Stimulated activated CD8-positive, alpha-beta memory T cell treated with anti-CD3 and anti-CD28 coated beads, Interleukin-15, amount 100 ng/mL, for 4 hours (primary cell): ENCODE data around the gene ZNF511.

Experiments
- DNase-seq, 2 donors: peaks; one replicate each; pipeline ENCODE4 v3.0.0-alpha.2; 2020; ENCODE audit warnings: low read depth in 2 of 2

ZNF511 gene

DNA sequence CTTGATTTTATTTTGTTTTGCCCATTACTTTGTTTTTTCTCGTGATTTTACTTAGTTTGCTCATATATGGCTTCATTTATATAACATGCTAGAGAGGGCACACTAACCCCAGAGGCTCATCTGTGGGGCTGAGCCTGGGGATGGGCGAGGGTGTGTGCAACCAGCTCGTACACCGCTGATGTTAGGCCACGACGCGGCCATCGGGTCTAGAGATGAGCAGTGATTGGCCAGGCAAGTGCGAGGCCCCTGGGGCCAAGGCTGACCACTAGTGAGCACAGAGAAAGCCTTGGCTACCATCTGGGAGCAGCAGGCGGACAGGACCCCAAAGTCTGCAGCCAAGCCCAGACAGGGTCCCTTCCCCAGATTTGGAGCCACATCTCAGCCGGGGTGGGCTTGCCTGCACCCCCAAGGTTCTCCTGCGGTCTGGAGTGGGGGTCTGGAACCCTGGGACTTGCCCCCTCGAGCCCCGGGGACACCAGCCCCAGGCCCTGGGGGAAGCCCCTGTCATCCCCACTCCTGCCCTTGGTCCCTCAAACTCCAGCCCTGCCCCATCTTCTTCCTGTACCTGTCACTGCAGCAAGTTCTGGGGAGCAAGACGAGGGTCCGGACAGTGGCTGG lies 45.4 kb downstream of the ZNF511 start:
- no peak for DNase-seq

DNA sequence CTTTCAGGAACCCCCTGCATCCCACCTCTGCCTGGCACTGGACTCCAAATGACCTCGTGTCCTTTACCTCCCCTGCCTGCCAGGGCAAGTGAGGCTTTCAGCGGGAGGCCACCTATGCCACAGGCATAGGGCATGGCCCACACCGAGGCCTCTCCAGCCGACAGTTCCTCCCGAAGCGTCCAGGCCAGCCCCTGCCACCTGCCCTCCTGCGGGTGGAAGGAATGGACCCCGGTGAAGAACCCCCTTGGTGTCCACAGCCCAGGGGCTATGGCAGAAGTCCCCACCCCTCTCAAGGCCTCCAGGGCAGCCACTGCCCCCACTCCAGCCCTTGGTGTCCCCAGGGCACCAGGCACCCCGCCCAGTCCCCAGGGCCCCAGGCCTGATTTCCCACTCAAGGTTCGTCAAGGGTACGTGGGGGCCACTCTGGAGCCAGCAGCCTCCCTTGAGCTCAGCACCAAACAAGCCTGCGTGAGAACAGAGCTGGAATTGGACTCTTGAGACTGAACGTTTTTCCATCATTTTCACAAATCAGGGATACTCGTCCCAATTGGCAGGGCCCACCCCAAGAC lies 46.0 kb downstream of the ZNF511 start:
- DNase-seq, result no peak

DNA sequence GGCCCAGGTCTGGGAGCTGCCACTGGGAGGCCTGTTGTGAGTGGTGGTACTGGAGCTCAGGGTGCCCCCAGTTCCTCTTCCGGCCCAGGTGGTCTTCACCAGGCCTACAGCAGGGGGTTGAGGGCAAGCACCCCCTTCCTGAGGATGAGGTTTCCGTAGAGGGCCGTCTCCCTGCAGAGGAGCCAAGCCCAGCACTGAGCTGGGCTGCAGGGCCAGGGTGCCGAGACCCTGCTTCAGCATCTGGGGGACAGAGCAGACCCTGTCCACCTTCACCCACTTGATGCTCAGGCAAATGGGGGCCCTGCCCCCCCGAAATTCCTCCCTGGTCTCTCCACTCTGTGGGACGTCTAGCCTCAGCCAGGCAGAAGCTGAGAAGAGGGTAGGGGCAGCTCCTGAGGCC lies 46.6 kb downstream of the ZNF511 start:
- no peak for DNase-seq

DNA sequence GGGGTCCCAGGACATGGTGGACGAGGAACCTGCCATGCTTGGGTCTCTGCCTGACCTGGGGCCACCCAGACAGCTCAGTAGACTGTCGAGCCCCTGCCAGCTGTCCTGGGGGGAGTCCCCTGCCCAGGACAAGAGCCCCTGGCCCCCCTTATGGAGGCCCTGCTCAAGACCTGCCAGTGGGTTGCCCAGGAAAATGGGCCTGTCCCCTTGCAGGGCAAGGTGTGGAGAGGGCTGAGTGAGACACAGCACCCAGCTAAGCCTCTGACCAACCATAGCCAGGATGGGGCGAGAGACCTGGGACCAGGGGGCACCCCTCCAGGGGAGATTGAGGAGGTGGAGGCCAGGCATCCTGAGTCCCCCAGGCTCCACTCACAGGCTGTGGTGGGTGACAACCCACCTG lies 47.3 kb downstream of the ZNF511 start:
- DNase-seq, result no peak

DNA sequence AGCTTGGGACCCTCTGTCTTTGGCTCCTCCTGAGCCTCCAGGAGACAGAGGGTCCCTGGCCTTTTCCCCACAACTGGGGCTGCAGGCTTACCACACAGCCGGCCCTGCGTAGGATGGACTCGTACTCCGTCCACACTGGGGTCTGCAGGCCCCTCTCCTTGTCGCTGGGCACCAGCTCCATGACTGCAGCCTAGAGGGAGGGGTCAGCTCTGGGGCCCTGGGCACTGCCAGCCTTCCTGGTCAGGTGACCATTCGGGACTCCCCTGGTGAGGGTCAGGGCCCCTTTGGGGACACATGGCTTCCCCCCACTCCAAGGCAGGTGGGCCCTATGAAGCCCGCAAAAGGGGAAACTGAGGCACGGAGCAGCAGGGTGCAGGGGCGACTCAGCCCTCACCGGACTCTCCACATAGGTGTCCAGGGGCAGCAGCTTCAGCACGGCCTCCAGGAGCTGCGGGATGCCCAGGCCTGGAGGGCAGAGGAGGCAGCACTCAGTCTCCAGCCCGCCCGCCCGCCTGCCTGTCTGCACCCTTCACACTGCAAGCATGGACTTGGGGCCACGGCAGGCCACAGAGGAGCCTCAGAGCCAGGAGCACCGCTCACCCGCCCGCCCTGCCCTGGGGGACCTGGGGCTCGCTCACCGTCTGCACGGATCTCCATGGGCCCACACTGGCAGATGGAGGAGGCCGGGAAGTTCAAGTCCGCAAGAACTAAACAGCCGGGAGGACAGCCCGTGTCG lies 48.0 kb downstream of the ZNF511 start:
- DNase-seq, result no peak

DNA sequence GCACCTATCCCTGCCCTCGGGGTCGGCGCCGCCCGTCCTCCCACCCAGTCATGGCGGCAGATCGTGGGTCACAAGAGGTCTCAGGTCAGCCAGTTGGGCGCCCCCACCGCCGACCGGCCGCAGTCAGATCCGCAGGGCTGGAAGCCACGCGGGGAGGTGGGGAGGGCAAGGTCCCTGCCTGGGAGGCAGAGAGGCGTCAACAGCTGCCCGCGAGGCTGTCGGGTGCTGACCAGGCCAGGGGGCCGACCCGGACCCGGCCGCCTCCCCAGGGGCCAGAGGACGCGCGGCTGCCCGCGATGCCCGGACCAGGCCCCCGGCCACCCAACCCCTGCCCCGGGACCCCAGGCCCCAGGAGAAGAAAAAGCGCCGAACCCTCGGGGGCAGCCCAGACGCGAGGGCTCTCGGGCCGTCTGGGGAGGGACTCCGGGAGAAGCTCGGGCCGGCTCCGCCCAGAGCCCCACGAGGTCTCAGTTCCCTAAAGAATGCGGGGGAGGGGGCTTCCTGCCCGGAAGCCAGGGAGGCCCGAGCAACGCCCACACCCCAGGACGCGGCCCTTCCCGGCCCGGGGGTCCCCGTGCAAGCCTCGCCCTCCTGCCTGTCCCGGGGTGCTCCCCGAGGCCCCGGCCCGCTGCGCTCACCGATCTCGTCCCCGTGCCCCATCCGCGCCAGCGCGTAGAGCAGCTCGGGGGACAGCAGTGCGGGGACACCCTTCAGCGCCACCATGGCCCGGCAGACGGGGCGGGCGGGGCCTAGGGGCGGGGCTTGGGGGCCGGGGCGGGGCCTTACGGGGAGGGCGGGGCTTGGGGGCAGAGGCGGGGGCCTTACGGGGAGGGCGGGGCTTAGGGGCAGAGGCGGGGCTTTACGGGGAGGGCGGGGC lies 48.8 kb downstream of the ZNF511 start, which contains the start of gene FUOM:
Gene FUOM, minus strand, starts transcription at position 735 of the 877 bp plus-strand sequence. Its CDS starts 12 bp downstream, at position 723.
- peak; percentile 50 to 64 for DNase-seq

DNA sequence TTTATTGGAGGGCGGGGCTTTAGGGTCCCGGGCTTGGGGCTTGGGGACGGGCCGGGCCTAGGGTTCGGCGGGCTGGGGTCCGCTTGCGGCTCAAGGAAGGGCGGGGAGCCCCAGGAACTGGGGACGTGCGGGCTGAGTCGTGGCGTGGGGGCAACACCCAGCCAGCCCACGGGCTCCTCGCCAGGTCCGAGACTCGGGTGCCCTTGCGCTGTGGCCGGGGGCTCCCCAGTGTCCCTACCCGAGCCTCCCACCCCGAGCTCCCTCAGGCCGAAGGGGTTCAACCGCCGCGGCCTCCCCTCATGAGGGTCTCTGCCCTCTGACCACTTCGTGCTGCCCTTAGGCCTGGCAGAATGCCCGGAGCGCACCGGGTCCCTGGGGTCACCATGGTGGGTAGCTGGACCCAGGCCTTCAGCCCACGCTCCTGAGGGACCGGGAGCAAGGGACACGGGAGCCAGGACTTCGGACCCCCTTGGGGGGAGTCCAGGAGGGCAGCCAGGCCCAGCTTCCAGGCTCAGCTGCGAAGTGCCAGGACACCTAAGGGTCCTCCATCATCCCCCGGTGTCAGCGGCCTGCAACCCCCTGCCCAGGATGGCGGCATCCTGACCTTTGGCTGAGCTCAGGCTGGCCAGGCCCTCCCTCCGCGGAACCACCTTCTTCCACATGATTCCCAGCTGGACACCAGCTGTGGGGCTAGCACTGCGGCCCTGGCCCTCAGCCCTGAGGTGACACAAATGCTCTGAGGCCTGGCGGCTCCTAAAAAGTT lies 49.6 kb downstream of the ZNF511 start:
- no peak for DNase-seq

DNA sequence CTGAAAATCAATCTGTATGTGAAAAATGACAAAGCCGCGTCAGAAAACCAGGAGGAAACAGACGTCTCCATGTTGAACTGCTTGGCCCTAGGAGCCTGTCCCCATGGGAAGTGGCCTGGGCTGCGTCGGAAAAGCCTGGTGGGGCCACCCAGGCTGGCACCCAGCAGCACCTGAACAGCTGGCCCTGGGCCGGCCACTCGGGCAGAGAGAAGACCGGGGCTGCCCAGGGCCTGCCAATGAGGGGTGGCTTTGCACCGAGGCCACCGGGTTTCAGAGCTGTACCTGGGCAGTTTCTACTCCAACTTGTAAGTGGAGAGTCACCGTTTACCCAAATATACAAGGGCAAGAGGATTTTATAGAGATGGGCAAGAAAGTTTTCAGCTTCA lies 50.2 kb downstream of the ZNF511 start:
- DNase-seq, result no peak

DNA sequence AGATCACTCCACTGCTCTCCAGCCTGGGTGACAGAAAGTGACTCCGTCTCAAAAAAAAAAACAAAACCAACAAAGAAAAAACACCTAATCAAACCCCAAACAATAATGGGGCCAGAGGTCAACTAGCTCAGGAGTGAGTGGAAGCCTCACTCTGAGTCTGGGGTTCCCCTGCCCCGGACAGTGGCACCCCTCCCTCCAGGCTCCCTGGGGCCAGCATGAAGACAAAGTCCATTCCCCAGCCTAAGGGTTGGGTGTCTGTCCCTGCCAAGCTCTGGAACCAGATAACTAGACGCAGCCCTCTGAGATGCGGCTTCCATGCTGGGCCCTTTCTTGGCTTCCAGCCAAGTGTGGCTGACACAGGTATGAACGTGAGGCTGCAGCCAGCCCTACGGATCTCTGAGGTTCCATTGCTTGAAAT lies 50.8 kb downstream of the ZNF511 start:
- no peak for DNase-seq

DNA sequence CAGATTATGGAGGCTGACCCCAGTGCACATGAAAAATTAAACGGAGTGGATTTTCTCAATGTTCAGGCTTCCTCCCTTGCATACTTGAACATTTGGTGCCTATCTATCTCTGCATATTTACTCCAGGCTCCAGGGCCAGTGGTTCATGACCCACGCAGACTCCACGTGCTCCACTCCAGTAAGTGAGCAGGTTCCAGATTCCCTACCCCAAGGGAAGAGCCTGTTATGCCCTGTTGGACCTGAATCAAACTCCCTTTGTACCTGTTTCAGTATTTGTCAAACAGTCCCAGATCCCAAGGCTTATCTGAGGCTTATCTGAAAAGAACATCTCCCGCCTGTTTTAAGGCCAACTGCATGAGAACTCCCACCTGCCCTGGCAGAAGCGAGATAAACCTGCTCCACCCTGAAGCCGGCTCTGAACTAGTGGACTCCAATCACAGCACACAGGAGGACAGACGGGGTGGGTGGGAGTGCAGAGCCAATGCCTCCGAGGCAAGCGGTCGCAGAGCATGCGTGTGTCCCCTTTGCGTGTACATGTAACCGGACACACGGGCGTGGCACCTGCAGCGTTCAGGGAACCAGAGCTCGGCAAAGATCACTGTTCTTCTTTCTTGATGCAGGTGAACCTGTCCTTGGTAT lies 51.4 kb downstream of the ZNF511 start:
- no peak for DNase-seq

DNA sequence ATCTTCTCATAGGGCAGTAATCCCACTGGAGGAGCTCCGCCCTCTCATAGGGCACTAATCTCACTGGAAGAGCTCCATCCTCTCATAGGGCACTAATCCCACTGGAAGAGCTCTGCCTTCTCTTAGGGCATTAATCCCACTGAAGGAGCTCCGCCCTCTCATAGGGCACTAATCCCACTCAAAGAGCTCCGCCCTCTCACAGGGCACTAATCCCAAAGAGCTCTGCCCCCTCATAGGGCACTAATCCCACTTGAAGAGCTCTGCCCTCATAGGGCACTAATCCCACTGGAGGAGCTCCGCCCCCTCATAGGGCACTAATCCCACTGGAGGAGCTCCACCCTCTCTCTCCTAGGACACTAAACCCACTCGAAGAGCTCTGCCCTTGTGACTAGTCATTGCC lies 52.5 kb downstream of the ZNF511 start:
- DNase-seq, result no peak

DNA sequence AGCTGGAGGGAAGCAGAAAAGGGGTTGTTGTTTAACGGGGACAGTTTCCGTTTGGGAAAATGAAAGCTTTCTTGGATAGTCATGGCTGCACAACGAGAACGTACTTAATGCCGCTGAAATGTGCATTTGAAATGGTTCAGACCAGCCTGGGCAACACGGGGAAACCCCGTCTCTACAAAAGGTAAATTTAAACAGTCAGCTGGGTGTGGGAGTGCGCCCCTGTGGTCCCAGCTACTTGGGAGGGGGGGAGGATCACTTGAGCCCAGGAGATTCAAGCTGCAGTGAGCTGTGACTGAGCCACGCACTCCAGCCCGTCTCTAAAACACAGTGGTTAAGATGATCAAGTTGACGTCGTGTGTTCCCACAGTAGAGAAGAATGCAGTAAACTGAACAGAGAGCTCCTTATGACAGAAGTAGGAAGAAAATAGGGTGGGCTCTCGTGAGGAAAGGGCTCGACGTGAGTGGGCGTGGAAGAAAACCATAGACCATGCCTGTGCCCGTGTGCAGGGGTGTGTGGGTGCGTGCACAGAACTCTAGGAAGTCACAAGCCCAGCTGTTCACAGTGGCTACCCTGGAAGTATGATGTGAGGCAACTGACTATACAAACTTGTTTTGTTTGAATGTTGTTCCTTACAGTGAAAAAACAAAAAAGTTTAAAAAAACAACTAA lies 53.2 kb downstream of the ZNF511 start:
- DNase-seq, result no peak
